GM12865 (cell line): ENCODE measurements around the gene TSNAXIP1.

Experiments
- DNase-seq: peaks from one replicate; pipeline ENCODE4 v3.0.0; 2010; ENCODE audit warnings: low read depth
- H3K4me3 ChIP-seq: 2 replicates; pipeline ENCODE4 v1.5.1; 2011; ENCODE audit warnings: mild to moderate bottlenecking, low read depth, low read length, control low read depth
- CTCF ChIP-seq: IDR thresholded peaks from 2 replicates; pipeline ENCODE4 v1.5.1; 2011; ENCODE audit warnings: low read length, control low read depth, low read depth, inconsistent platforms; ENCODE audit not compliant: insufficient read depth; ENCODE audit errors: missing control alignments

TSNAXIP1 gene

GRCh38 chr16:67773569-67774456 lies 32.9 kb upstream of the TSNAXIP1 start:
- no peak for TF ChIP-seq CTCF
- no peak overlapping the region for H3K4me3 ChIP-seq
- DNase-seq: no peak

- DNase-seq: no peak
- TF ChIP-seq CTCF: no peak
- H3K4me3 ChIP-seq: no peak overlapping the region
These were observed 32.2 kb upstream of the TSNAXIP1 start for GRCh38 chr16:67774457-67774853.

GRCh38 chr16:67775273-67775672 lies 31.4 kb upstream of the TSNAXIP1 start:
- no peak for TF ChIP-seq CTCF
- no peak for DNase-seq
- no peak overlapping the region for H3K4me3 ChIP-seq

GRCh38 chr16:67779256-67780014 lies 27.3 kb upstream of the TSNAXIP1 start:
- DNase-seq: peak; percentile 11
- TF ChIP-seq CTCF: no peak
- H3K4me3 ChIP-seq: no peak overlapping the region

- TF ChIP-seq CTCF: no peak
- H3K4me3 ChIP-seq: no peak overlapping the region
- no peak for DNase-seq
These were observed 25.7 kb upstream of the TSNAXIP1 start for GRCh38 chr16:67780847-67781564.

- TF ChIP-seq CTCF: no peak
- peak; percentile 66 for DNase-seq
- H3K4me3 ChIP-seq: no peak overlapping the region
These were observed 25.1 kb upstream of the TSNAXIP1 start for GRCh38 chr16:67781565-67781921.
